ENCODE measurements around the gene TELO2.

- TF ChIP-seq ZNF26 (tag by site-specific recombination; IDR thresholded peaks at IDR 0.05) (no peak), CTCF (tag by site-specific recombination; IDR thresholded peaks at IDR 0.05) (no peak), KLF16 (tag by site-specific recombination; IDR thresholded peaks at IDR 0.05) (no peak)
These were observed 17.1 kb downstream of the TELO2 start for GRCh38 chr16:1510272-1510671.
